A549 treated with ZK216348 at 1 μM for 4 hours (cell line): ENCODE results near the gene PADI1. TPM values are rescaled to one million over a fixed set of nuclear protein-coding genes. Genes with fewer than 3 reads are reported as not detected.

Source experiments
- total RNA-seq: library from RNA; stranded (reverse); fragments of 200-300 nt; extraction: Qiagen RNA extraction; gene quantifications from 5 replicates; pipeline ENCODE4 v1.2.3, GENCODE V29; 2022; ENCODE audit warnings: low read depth

The PADI1 gene
- total RNA-seq, result 0.86 to 2.1 TPM (median 1.9 TPM) in 5 replicates

GRCh38 chr1:17204546-17205440 is at the start of gene PADI1:
Gene PADI1, plus strand, starts transcription at chr1:17205128. Its CDS starts 90 bp downstream, at chr1:17205218.

DNA sequence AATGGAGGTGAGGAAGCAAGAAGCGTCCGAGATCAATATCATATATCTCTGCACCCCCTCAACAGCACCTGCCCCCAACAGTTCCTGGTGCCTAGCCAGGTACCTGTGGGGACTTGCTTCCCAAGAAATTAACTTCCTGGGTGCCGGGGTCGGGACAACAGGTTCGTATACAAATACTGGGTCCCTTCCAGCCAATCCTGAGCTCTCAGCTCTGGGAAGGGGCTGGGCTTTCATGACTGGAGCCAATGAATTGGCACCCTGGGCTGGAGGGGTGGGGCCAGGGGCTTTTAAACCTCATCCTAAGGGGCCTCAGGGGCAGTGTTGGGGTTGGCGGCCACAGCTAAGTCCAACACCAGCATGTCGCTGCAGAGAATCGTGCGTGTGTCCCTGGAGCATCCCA is 43.9 kb downstream of the PADI1 start, which contains the start of gene PADI3:
PADI3 (plus strand) TSS at position 318 of the 400 bp plus-strand sequence; CDS start at position 358, 40 bp downstream.

Other genes starting within 250 kb of the PADI1 start
- gene MFAP2, start 224.5 kb upstream of the PADI1 start, total RNA-seq, result 0.26 to 0.71 TPM (median 0.46 TPM) in 4 of 5 replicates, not detected in the other
- 23.1 to 35.2 TPM (median 28.6 TPM) in 5 replicates for gene ATP13A2, start 193.2 kb upstream of the PADI1 start, total RNA-seq
- gene SDHB, start 151.1 kb upstream of the PADI1 start, total RNA-seq, result 100 to 107 TPM (median 105 TPM) in 5 replicates
- gene PADI2, start 85.7 kb upstream of the PADI1 start, total RNA-seq, result 1.1 to 1.3 TPM (median 1.1 TPM) in 5 replicates
- 0.99 to 1.4 TPM (median 1.3 TPM) in 5 replicates for gene PADI3, start 44.0 kb downstream of the PADI1 start, total RNA-seq
- gene PADI4, start 103.1 kb downstream of the PADI1 start, total RNA-seq, result not detected in 5 replicates
- not detected in 5 replicates for gene PADI6, start 167.1 kb downstream of the PADI1 start, total RNA-seq
- 53.1 to 69.7 TPM (median 58.6 TPM) in 5 replicates for gene RCC2, start 234.5 kb downstream of the PADI1 start, total RNA-seq